SK-N-SH treated with all-trans-retinoic acid at 6 μM for 48 hours (cell line): ENCODE results near the gene CD3D.

ENCODE experiments used
- ARNTL ChIP-seq: fragments of 450-650 bp; formaldehyde crosslinking; IDR thresholded peaks from 2 replicates; pipeline ENCODE4 v1.5.0; 2020; ENCODE audit warnings: low read depth, mild to moderate bottlenecking, moderate library complexity, borderline replicate concordance
- CREB5 ChIP-seq: fragments of 250-450 bp; sonication (Bioruptor Pico); IDR thresholded peaks from 2 replicates; pipeline ENCODE4 v1.5.1; 2020; ENCODE audit warnings: low read depth, mild to moderate bottlenecking, moderate library complexity
- CSRNP3 ChIP-seq: fragments of 250-450 bp; sonication (Bioruptor Pico); IDR thresholded peaks from 2 replicates; pipeline ENCODE4 v1.5.1; 2021; ENCODE audit warnings: mild to moderate bottlenecking, moderate library complexity
- OSR1 ChIP-seq: fragments of 250-450 bp; sonication (Bioruptor Pico); IDR thresholded peaks from 2 replicates; pipeline ENCODE4 v1.8.0; 2022; ENCODE audit warnings: moderate library complexity, mild to moderate bottlenecking, inconsistent platforms
- PPARA ChIP-seq: fragments of 250-450 bp; sonication (Bioruptor Pico); IDR thresholded peaks from 2 replicates; pipeline ENCODE4 v1.5.0; 2020; ENCODE audit warnings: mild to moderate bottlenecking, borderline replicate concordance
- RARB ChIP-seq: fragments of 250-450 bp; sonication (Bioruptor Pico); IDR thresholded peaks from 2 replicates; pipeline ENCODE4 v1.8.0; 2021; ENCODE audit warnings: mild to moderate bottlenecking, moderate library complexity
- TCF4 ChIP-seq: fragments of 250-450 bp; sonication (Bioruptor Pico); IDR thresholded peaks from 2 replicates; pipeline ENCODE4 v1.8.0; 2021; ENCODE audit warnings: mild to moderate bottlenecking, moderate library complexity, borderline replicate concordance
- ZC3H10 ChIP-seq: fragments of 250-450 bp; sonication (Bioruptor Pico); IDR thresholded peaks from 2 replicates; pipeline ENCODE4 v1.5.1; 2021; ENCODE audit warnings: mild to moderate bottlenecking, moderate library complexity
- ZNF8 ChIP-seq: fragments of 450-650 bp; formaldehyde crosslinking; IDR thresholded peaks from 2 replicates; pipeline ENCODE4 v1.5.0; 2020; ENCODE audit warnings: mild to moderate bottlenecking, moderate library complexity

- TF ChIP-seq CSRNP3 (no peak), OSR1 (no peak), RARB (CRISPR knock-in tag) (no peak), ARNTL (no peak), CREB5 (CRISPR knock-in tag) (no peak), ZNF8 (no peak), TCF4 (CRISPR knock-in tag) (no peak), PPARA (CRISPR knock-in tag) (no peak), ZC3H10 (CRISPR knock-in tag) (no peak)
Measured at GRCh38 chr11:118289401-118289800, 53.1 kb downstream of the CD3D start.
